A549 (cell line): ENCODE measurements around the gene SPDYC.

Source experiments
- POLR2A ChIP-seq: IDR thresholded peaks from 2 replicates; pipeline ENCODE4 v1.6.1; 2012; ENCODE audit warnings: mild to moderate bottlenecking, low read length
- TF ChIP-seq, protein P1 (sequence below): fragments of >200 bp; sonication (Bioruptor Twin); formaldehyde crosslinking; IDR thresholded peaks from 3 replicates; pipeline ENCODE4 v1.5.1; 2016

DNA sequence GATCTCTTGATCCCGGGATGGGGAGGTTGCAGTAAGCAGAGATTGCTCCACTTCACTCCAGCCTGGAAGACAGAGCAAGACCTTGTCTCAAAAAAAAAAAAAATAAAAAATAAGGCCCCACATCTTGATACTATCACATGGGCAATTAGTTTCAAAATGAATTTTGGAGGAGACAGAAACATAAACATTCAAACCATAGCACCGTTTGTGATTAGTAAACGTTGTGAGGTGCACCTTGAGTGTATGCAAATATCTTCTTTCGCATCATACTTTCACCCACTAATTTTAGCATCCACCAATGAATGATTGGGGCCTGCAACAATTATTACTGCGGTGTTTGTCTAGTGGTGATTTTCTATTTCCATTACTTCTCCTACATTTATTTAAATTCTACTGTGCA lies 11.0 kb upstream of the SPDYC start:
- TF ChIP-seq, protein P1, sequence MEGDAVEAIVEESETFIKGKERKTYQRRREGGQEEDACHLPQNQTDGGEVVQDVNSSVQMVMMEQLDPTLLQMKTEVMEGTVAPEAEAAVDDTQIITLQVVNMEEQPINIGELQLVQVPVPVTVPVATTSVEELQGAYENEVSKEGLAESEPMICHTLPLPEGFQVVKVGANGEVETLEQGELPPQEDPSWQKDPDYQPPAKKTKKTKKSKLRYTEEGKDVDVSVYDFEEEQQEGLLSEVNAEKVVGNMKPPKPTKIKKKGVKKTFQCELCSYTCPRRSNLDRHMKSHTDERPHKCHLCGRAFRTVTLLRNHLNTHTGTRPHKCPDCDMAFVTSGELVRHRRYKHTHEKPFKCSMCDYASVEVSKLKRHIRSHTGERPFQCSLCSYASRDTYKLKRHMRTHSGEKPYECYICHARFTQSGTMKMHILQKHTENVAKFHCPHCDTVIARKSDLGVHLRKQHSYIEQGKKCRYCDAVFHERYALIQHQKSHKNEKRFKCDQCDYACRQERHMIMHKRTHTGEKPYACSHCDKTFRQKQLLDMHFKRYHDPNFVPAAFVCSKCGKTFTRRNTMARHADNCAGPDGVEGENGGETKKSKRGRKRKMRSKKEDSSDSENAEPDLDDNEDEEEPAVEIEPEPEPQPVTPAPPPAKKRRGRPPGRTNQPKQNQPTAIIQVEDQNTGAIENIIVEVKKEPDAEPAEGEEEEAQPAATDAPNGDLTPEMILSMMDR: no peak
- no peak for TF ChIP-seq POLR2A
